Effector memory CD8-positive, alpha-beta T cell (primary cell): ENCODE data around the gene FOXD4L1.
"Not testable (repeated sequence)": the region's sequence is repeated elsewhere in the genome, so short reads cannot be mapped to it uniquely, and the experiment has no call there.

Experiments
- ATAC-seq: fragments of 150-1000 bp; cut with Tn5 transposase; replicated peaks from 2 replicates; pipeline ENCODE4 v1.10.0; 2021; ENCODE audit warnings: mild to moderate bottlenecking, moderate library complexity
- DNase-seq, 3 experiments: peaks; one replicate each; pipeline ENCODE4 v3.0.0; 2021
- H3K27ac Mint-ChIP-seq, 2 donors: one replicate each; pipeline ENCODE4 v1.8.0; 2022; ENCODE audit warnings: mild to moderate bottlenecking in 2 of 2, mixed read lengths in 2 of 2, moderate library complexity in 2 of 2
- H3K27me3 Mint-ChIP-seq, 2 donors: one replicate each; pipeline ENCODE4 v1.8.0; 2022; ENCODE audit warnings: mixed read lengths in 2 of 2
- H3K36me3 Mint-ChIP-seq: one replicate; pipeline ENCODE4 v1.8.0; 2022; ENCODE audit warnings: mild to moderate bottlenecking, moderate library complexity, mixed read lengths; ENCODE audit not compliant: insufficient read depth
- H3K4me1 Mint-ChIP-seq, 2 donors: one replicate each; pipeline ENCODE4 v1.8.0; 2022; ENCODE audit warnings: low read depth in 2 of 2, mixed read lengths in 2 of 2
- H3K4me3 Mint-ChIP-seq, 2 donors: one replicate each; pipeline ENCODE4 v1.8.0; 2022; ENCODE audit warnings: mild to moderate bottlenecking in 2 of 2, mixed read lengths in 2 of 2, moderate library complexity in 2 of 2
- H3K9me3 Mint-ChIP-seq, 2 donors: one replicate each; pipeline ENCODE4 v1.8.0; 2022; ENCODE audit warnings: mixed read lengths in 2 of 2

The FOXD4L1 gene

DNA sequence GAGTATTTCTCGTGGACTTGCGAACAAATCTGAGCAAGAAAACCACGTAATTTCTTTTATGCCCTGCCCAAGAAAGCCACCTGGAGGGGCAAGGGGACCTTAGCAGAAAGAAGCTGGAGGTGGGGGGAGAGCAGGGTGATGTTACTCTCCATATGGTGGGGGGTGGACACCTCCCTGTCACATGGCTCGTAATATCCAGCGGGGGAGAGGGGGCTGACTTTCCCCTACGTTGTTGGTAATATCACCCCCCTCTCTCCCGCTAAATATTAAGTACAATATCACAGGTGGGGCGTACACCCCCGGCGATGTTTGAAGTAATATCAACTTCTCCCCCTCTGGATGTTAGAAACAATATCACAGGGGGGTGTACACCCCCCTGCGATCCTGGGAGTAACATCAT is 9.7 kb downstream of the FOXD4L1 start:
- not testable (repeated sequence) for H3K36me3 Mint-ChIP-seq, DNase-seq, ATAC-seq, H3K9me3 Mint-ChIP-seq, H3K27ac Mint-ChIP-seq, H3K4me1 Mint-ChIP-seq, H3K4me3 Mint-ChIP-seq
- H3K27me3 Mint-ChIP-seq = peaks cover 14 to 24% of the 10 kb centered on the region in 2 donors

DNA sequence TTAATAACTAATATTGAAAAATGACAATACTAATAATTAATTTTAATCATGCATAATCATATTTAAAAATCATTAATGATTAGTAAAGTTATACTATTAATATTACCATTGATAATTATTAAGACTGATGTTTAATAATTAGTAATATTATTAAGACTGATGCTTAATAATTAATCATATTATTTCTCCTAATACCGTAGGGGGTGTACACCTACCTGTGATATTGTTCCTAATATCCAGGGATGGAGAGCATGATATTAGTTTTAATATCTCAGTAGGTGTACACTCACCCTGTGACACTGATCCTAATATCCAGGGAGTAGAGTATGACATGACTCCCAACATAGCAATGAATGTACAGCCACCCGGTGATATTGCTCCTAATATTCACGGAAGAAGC is 12.4 kb downstream of the FOXD4L1 start:
- not testable (repeated sequence) for DNase-seq, H3K9me3 Mint-ChIP-seq, H3K4me1 Mint-ChIP-seq, H3K27ac Mint-ChIP-seq, H3K36me3 Mint-ChIP-seq, ATAC-seq, H3K4me3 Mint-ChIP-seq
- peaks cover 14 to 24% of the 10 kb centered on the region in 2 donors for H3K27me3 Mint-ChIP-seq

GRCh38 chr2:113511859-113512258 is 13.4 kb downstream of the FOXD4L1 start:
- not testable (repeated sequence) for H3K9me3 Mint-ChIP-seq, ATAC-seq, H3K4me3 Mint-ChIP-seq, H3K4me1 Mint-ChIP-seq, H3K36me3 Mint-ChIP-seq, DNase-seq, H3K27ac Mint-ChIP-seq
- H3K27me3 Mint-ChIP-seq = peaks cover 14 to 24% of the 10 kb centered on the region in 2 donors

DNA sequence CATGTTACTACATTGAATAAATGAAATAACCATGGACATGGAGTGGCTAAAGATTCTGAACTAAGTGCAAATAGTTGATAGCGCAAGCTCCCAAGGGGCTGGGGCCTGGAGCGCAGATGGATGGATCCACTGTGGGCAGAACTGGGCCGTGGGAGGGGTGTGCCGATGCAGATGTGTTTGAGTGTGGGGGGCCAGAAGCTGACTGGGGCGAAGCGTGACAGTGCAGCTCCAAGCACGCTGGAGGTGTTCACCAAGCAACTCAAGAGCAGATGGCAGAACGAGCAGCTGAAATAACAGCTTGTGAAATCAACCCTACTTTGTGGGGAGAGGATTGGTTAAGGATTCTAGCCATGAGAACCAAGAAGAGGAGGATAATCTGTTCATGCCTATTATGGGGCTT is 17.0 kb downstream of the FOXD4L1 start:
- not testable (repeated sequence) for DNase-seq, H3K9me3 Mint-ChIP-seq, H3K27me3 Mint-ChIP-seq, H3K27ac Mint-ChIP-seq, ATAC-seq, H3K4me1 Mint-ChIP-seq, H3K36me3 Mint-ChIP-seq, H3K4me3 Mint-ChIP-seq

GRCh38 chr2:113515995-113516394 is 17.5 kb downstream of the FOXD4L1 start:
- H3K4me3 Mint-ChIP-seq, H3K36me3 Mint-ChIP-seq, H3K9me3 Mint-ChIP-seq, H3K27ac Mint-ChIP-seq, ATAC-seq, DNase-seq, H3K4me1 Mint-ChIP-seq, H3K27me3 Mint-ChIP-seq: not testable (repeated sequence)

DNA sequence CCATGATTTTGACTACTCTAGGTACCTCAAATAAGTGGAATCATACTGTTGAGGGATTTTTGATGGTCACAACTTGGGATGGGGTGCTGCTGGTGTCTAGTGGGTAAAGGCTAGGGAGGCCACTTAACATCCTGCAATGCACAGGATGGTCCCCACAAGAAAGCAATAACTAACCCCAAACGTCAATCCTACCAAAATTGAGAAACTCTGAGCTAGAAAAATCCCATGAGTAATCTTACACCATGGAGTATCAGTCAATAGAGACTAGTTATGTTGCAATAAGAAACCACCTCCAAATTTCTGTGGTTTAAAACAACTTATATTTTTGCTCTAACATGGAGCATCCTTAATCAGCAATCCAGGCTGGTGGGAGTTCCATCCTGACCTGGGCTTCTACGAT is 18.6 kb downstream of the FOXD4L1 start:
- not testable (repeated sequence) for H3K27ac Mint-ChIP-seq, H3K4me3 Mint-ChIP-seq, H3K4me1 Mint-ChIP-seq, H3K9me3 Mint-ChIP-seq, H3K27me3 Mint-ChIP-seq, ATAC-seq, DNase-seq, H3K36me3 Mint-ChIP-seq

DNA sequence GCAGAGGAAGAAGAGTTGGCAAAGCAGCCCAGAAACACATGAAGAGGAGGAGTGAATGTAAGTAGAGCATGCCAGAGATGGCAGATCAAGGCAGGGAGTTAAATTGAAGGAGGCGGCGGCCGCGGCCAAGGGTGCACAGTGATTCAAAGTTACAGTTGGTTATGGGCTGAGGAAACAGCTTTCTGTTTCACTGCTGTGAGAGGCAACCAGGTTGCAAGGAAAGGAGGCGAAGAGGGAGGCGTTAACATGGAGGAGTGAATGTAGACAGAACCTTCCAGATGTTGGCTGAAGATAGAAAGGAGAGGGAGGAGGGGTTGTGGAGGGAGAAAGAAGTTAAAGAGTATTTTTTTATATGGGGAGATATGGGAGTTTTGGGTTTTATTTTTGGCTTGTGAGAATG is 22.4 kb downstream of the FOXD4L1 start:
- not testable (repeated sequence) for H3K9me3 Mint-ChIP-seq, H3K36me3 Mint-ChIP-seq, H3K27me3 Mint-ChIP-seq, H3K4me1 Mint-ChIP-seq, H3K27ac Mint-ChIP-seq, H3K4me3 Mint-ChIP-seq, DNase-seq, ATAC-seq

- not testable (repeated sequence) for H3K9me3 Mint-ChIP-seq, H3K36me3 Mint-ChIP-seq, ATAC-seq, H3K4me1 Mint-ChIP-seq, H3K27ac Mint-ChIP-seq, H3K27me3 Mint-ChIP-seq, H3K4me3 Mint-ChIP-seq, DNase-seq
Observed at GRCh38 chr2:113521492-113521891, 23.0 kb downstream of the FOXD4L1 start.

GRCh38 chr2:113524986-113525385 is 26.5 kb downstream of the FOXD4L1 start:
- H3K9me3 Mint-ChIP-seq, H3K36me3 Mint-ChIP-seq, H3K27ac Mint-ChIP-seq, H3K27me3 Mint-ChIP-seq, H3K4me1 Mint-ChIP-seq, H3K4me3 Mint-ChIP-seq, DNase-seq, ATAC-seq: not testable (repeated sequence)

DNA sequence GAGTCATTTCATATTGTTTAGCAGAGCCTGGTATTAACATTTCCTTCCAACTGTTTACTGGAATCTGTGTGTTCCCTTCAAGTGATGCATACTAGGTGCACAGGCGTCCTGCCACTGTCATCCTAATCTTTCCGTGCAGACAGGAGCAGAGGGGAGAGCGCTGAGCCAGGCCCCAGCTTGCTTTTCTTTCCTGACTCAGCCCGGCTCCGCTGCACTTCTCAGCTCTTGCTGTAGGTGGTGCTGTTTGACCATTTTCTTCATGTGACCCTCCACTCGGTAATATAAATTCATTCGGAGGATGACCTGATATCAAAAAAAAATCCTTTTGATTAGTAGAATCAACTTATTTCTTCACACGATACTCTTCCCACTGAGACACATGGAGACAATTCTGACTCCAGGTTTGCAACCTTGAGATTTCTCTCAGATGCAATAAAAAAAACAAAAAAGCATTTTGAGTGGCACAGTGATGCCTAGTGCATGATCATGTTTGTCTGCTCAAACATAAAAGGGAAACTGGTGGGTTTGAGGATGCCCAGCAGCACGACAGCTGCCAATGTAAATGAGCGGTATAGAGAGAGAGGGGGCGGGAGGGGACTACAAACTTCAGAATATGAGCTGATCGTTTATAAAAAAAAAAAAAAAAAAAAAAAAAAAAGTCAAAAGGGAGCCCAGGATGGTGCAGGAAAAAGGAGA is 29.0 kb downstream of the FOXD4L1 start:
- DNase-seq = peak in 1 of 3 experiments; percentile 7
- not testable (repeated sequence) for H3K36me3 Mint-ChIP-seq, H3K9me3 Mint-ChIP-seq, H3K4me1 Mint-ChIP-seq, H3K27ac Mint-ChIP-seq, H3K4me3 Mint-ChIP-seq, H3K27me3 Mint-ChIP-seq
- peak; percentile 94 for ATAC-seq

- H3K4me3 Mint-ChIP-seq, ATAC-seq, H3K4me1 Mint-ChIP-seq, H3K36me3 Mint-ChIP-seq, H3K27me3 Mint-ChIP-seq, H3K9me3 Mint-ChIP-seq, DNase-seq, H3K27ac Mint-ChIP-seq: not testable (repeated sequence)
Observed at GRCh38 chr2:113528126-113528525, 29.7 kb downstream of the FOXD4L1 start.

DNA sequence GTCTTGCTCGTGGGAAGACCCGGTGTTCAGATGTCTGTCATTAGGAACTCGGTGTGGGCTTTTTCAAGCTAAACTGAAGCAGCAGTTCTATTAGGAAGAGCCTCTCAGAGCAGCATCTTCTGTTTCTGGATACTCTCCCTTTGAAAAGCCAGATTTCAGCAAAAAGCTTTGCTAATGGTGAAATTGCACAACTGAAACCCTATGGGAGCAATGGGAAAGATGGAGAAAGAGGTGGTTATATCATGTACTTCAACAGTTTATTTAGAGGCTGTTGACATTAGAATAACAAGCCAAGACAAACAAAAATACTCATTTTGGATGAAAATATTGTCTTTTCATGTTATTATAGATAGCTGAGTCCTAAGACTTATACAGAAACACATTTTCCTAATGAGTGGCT is 30.4 kb downstream of the FOXD4L1 start:
- H3K9me3 Mint-ChIP-seq, H3K36me3 Mint-ChIP-seq, ATAC-seq, H3K27me3 Mint-ChIP-seq, H3K4me1 Mint-ChIP-seq, H3K4me3 Mint-ChIP-seq, DNase-seq, H3K27ac Mint-ChIP-seq: not testable (repeated sequence)

DNA sequence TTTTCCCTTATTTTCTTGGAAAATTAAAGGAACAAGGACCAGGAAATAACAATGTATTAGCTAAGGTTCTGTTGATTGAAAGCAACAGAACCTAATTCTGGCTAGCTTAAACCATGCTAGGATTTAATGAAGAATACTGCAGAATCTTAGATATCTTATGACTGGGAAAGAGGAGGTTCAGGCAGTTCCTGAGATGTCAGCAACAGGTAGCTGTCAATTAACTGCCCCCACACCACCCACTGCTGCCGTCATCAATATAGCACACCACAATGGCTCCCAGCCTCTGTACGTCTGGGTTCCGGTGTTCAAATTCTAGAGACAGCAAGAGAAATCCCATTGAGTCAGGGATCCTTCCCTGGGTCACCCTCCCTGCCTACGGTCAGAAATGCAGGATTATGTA is 34.5 kb downstream of the FOXD4L1 start:
- not testable (repeated sequence) for DNase-seq, ATAC-seq, H3K4me3 Mint-ChIP-seq, H3K4me1 Mint-ChIP-seq, H3K27me3 Mint-ChIP-seq, H3K36me3 Mint-ChIP-seq, H3K27ac Mint-ChIP-seq, H3K9me3 Mint-ChIP-seq

GRCh38 chr2:113536573-113536972 is 38.1 kb downstream of the FOXD4L1 start:
- H3K9me3 Mint-ChIP-seq, H3K27ac Mint-ChIP-seq, H3K4me1 Mint-ChIP-seq, H3K27me3 Mint-ChIP-seq, H3K36me3 Mint-ChIP-seq, H3K4me3 Mint-ChIP-seq, ATAC-seq, DNase-seq: not testable (repeated sequence)

- peak; percentile 30 for ATAC-seq
- H3K27me3 Mint-ChIP-seq, H3K36me3 Mint-ChIP-seq, H3K4me1 Mint-ChIP-seq, DNase-seq, H3K9me3 Mint-ChIP-seq: not testable (repeated sequence)
- H3K27ac Mint-ChIP-seq = peak overlapping the region; percentile 44 to 64
- peak overlapping the region; percentile 70 to 80 for H3K4me3 Mint-ChIP-seq
Observed at GRCh38 chr2:113540834-113541203, 42.4 kb downstream of the FOXD4L1 start.
